Kidney (tissue), 14 donors: ENCODE results near the gene ANKRD11. TPM values are rescaled to one million over a fixed set of nuclear protein-coding genes. Genes with fewer than 3 reads are reported as not detected.
A peak's percentile ranks its signal among the peaks of the same experiment; 100 is the strongest.
"Not testable (repeated sequence)": the region's sequence is repeated elsewhere in the genome, so short reads cannot be mapped to it uniquely, and the experiment has no call there.

ENCODE experiments used
- DNase-seq, 5 donors: peaks; one replicate each; pipeline ENCODE4 v3.0.0-alpha.2; 2013 to 2020
- FAIRE-seq: peaks from 2 replicates; lab custom pipeline; 2012; peaks lifted over from hg19 to GRCh38; lab: Jason Lieb, UNC
- H3K27ac ChIP-seq, 2 donors: one replicate each; pipeline ENCODE4 v1.7.0; 2013; ENCODE audit warnings: low read depth in 2 of 2, low read length in 2 of 2, inconsistent platforms in 1 of 2
- H3K27me3 ChIP-seq: one replicate; pipeline ENCODE4 v1.7.1; 2013; ENCODE audit warnings: low read length, inconsistent platforms; ENCODE audit not compliant: control insufficient read depth, insufficient read depth
- H3K36me3 ChIP-seq, 3 donors: one replicate each; pipeline versions ENCODE4 v1.7.0 to v1.7.1; 2013; ENCODE audit warnings: low read length in 3 of 3, control low read depth in 1 of 3, inconsistent platforms in 1 of 3; ENCODE audit not compliant: insufficient read depth in 3 of 3, control insufficient read depth in 2 of 3
- H3K4me1 ChIP-seq, 3 donors: one replicate each; pipeline versions ENCODE4 v1.7.0 to v1.7.1; 2013; ENCODE audit warnings: low read length in 3 of 3, inconsistent platforms in 1 of 3, low read depth in 1 of 3; ENCODE audit not compliant: control insufficient read depth in 2 of 3, insufficient read depth in 2 of 3
- H3K4me3 ChIP-seq, 3 donors: one replicate each; pipeline versions ENCODE4 v1.7.0 to v1.8.1; 2013; ENCODE audit warnings: low read length in 3 of 3, control low read depth in 1 of 3, inconsistent platforms in 1 of 3
- H3K9ac ChIP-seq, 3 donors: one replicate each; pipeline versions ENCODE4 v1.7.0 to v1.7.1; 2013; ENCODE audit warnings: low read length in 3 of 3, control low read depth in 1 of 3, inconsistent platforms in 1 of 3
- H3K9me3 ChIP-seq, 3 donors: one replicate each; pipeline versions ENCODE4 v1.7.0 to v1.7.1; 2013; ENCODE audit warnings: low read length in 3 of 3, control low read depth in 1 of 3, inconsistent platforms in 1 of 3; ENCODE audit not compliant: control insufficient read depth in 2 of 3, insufficient read depth in 1 of 3
- intact Hi-C: fragments of 100-400 bp; cut with DNase I; formaldehyde crosslinking; loops from one replicate; pipeline ENCODE4 v1.11.1; 2022
- polyA plus RNA-seq: library from polyadenylated mRNA; stranded (reverse); fragments of 350-450 nt; fragmentation: Illumina TruSeq; extraction: RNeasy Lipid Tissue Mini Kit (QIAGEN cat#74804); gene quantifications from one replicate; pipeline ENCODE4 v1.2.3, GENCODE V29; 2014; ENCODE audit warnings: low read depth, low replicate concordance; ENCODE audit not compliant: insufficient read depth
- total RNA-seq: library from RNA; stranded (reverse); fragmentation: NEBNext Ultra II Directional; extraction: Animal tissue kit (Norgen Biotek cat#: 25700); gene quantifications from one replicate; pipeline ENCODE4 v1.2.1, GENCODE V29; 2021
- TF ChIP-seq, protein P1 (sequence below): IDR thresholded peaks from 3 replicates; pipeline ENCODE4 v1.5.1; 2012; ENCODE audit warnings: mild to moderate bottlenecking, moderate library complexity, borderline replicate concordance; ENCODE audit not compliant: insufficient read depth; ENCODE audit errors: extremely low read depth
- donor health status: control.
- donor health status: control.
- donor health status: control.
- donor health status: control.
- donor health status: control.
- donor health status: DM: yes; HTN: yes; CAD: no.
- donor health status: Normal renal cell carcinoma (clear cell type).

Gene ANKRD11
- total and polyA plus RNA-seq, 2 donors from 2014 or later, result 36.2 to 154 TPM

GRCh38 chr16:89330177-89330856 is 160.0 kb downstream of the ANKRD11 start:
- DNase-seq (peak in 1 of 5 donors; percentile 88), FAIRE-seq (no peak)
- Histone ChIP-seq H3K4me1 (peaks cover 0 to 34% (median 33%) of the 10 kb centered on the region in 3 donors), H3K4me3 (no peak overlapping the region), H3K27me3 (no peaks in the 10 kb centered on the region), H3K9ac (no peak overlapping the region), H3K9me3 (no peaks in the 10 kb centered on the region), H3K36me3 (no peaks in the 10 kb centered on the region), H3K27ac (peak overlapping the region in 1 of 2 donors; percentile 55)
- TF ChIP-seq, protein P1, sequence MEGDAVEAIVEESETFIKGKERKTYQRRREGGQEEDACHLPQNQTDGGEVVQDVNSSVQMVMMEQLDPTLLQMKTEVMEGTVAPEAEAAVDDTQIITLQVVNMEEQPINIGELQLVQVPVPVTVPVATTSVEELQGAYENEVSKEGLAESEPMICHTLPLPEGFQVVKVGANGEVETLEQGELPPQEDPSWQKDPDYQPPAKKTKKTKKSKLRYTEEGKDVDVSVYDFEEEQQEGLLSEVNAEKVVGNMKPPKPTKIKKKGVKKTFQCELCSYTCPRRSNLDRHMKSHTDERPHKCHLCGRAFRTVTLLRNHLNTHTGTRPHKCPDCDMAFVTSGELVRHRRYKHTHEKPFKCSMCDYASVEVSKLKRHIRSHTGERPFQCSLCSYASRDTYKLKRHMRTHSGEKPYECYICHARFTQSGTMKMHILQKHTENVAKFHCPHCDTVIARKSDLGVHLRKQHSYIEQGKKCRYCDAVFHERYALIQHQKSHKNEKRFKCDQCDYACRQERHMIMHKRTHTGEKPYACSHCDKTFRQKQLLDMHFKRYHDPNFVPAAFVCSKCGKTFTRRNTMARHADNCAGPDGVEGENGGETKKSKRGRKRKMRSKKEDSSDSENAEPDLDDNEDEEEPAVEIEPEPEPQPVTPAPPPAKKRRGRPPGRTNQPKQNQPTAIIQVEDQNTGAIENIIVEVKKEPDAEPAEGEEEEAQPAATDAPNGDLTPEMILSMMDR, result no peak
- intact Hi-C loops, result loop anchor here (10.0 kb wide), 1 partner anchor 174 kb away; the partner anchor contains the start of gene SPG7

- not testable (repeated sequence) for FAIRE-seq, H3K36me3 ChIP-seq, H3K9ac ChIP-seq, H3K27me3 ChIP-seq, DNase-seq, H3K27ac ChIP-seq, H3K9me3 ChIP-seq, H3K4me3 ChIP-seq
- H3K4me1 ChIP-seq, result peaks cover 0 to 34% (median 29%) of the 10 kb centered on the region in 3 donors
- intact Hi-C loops, result loop anchor here (10.0 kb wide), 1 partner anchor 175 kb away; the partner anchor contains the start of gene SPG7
These were observed 160.6 kb downstream of the ANKRD11 start for GRCh38 chr16:89329830-89330176.

GRCh38 chr16:89328412-89329400 is 161.7 kb downstream of the ANKRD11 start:
- H3K36me3 ChIP-seq, intact Hi-C loops, H3K27me3 ChIP-seq, H3K9ac ChIP-seq, FAIRE-seq, H3K27ac ChIP-seq, H3K9me3 ChIP-seq, H3K4me3 ChIP-seq: not testable (repeated sequence)
- H3K4me1 ChIP-seq, result peaks cover 0 to 23% (median 21%) of the 10 kb centered on the region in 3 donors
- peak in 1 of 5 donors; percentile 62 for DNase-seq

- H3K4me3 ChIP-seq, result no peak overlapping the region
- no peaks in the 10 kb centered on the region for H3K36me3 ChIP-seq
- DNase-seq (peak in 1 of 5 donors; percentile 49), FAIRE-seq (no peak)
- H3K9ac ChIP-seq, result no peak overlapping the region
- H3K4me1 ChIP-seq, result peaks cover 4 to 28% (median 16%) of the 10 kb centered on the region in 3 donors
- TF ChIP-seq, protein P1, result no peak
- H3K9me3 ChIP-seq, result no peaks in the 10 kb centered on the region
- no peaks in the 10 kb centered on the region for H3K27me3 ChIP-seq
- H3K27ac ChIP-seq, result no peak overlapping the region
- intact Hi-C loops, result no loop called here
These were observed 163.6 kb downstream of the ANKRD11 start for GRCh38 chr16:89326721-89327120.
